HG02571 (cell line): ENCODE results near the gene STRA8.

Source experiments
- ATAC-seq: cut with Tn5 transposase; IDR thresholded peaks from one replicate; pipeline ENCODE4 v1.9.1; 2021; ENCODE audit warnings: mild to moderate bottlenecking, moderate library complexity; ENCODE audit not compliant: unreplicated experiment

STRA8 gene

GRCh38 chr7:135233570-135233969, at the start of gene STRA8:
Gene STRA8, plus strand, starts transcription at chr7:135233838. Its CDS starts 6,687 bp downstream, at chr7:135240525.
- no peak for ATAC-seq

- no peak for ATAC-seq
Measured at GRCh38 chr7:135184254-135184841, 49.3 kb upstream of the STRA8 start.

GRCh38 chr7:135185471-135186260, 48.0 kb upstream of the STRA8 start:
- no peak for ATAC-seq

GRCh38 chr7:135186261-135186540, 47.4 kb upstream of the STRA8 start:
- ATAC-seq: no peak

- ATAC-seq: peak; percentile 53
Measured at GRCh38 chr7:135186841-135187253, 46.8 kb upstream of the STRA8 start.

GRCh38 chr7:135188298-135188984, 45.2 kb upstream of the STRA8 start:
- peak; percentile 41 for ATAC-seq

GRCh38 chr7:135189221-135189662, 44.4 kb upstream of the STRA8 start:
- ATAC-seq: no peak

GRCh38 chr7:135189961-135190360, 43.7 kb upstream of the STRA8 start:
- no peak for ATAC-seq

- ATAC-seq: no peak
Measured at GRCh38 chr7:135190703-135191102, 42.9 kb upstream of the STRA8 start.

GRCh38 chr7:135192914-135193536, 40.6 kb upstream of the STRA8 start:
- ATAC-seq: no peak

- no peak for ATAC-seq
Measured at GRCh38 chr7:135193615-135194081, 40.0 kb upstream of the STRA8 start.

- no peak for ATAC-seq
Measured at GRCh38 chr7:135194494-135195095, 39.0 kb upstream of the STRA8 start.

GRCh38 chr7:135195156-135195555, 38.5 kb upstream of the STRA8 start:
- ATAC-seq: no peak

- no peak for ATAC-seq
Measured at GRCh38 chr7:135195968-135196629, 37.5 kb upstream of the STRA8 start.

- no peak for ATAC-seq
Measured at GRCh38 chr7:135197343-135197742, 36.3 kb upstream of the STRA8 start.

- no peak for ATAC-seq
Measured at GRCh38 chr7:135197906-135198655, 35.6 kb upstream of the STRA8 start.

- ATAC-seq: no peak
Measured at GRCh38 chr7:135199439-135199838, 34.2 kb upstream of the STRA8 start.

GRCh38 chr7:135200821-135201331, 32.8 kb upstream of the STRA8 start:
- ATAC-seq: no peak

GRCh38 chr7:135201350-135201749, 32.3 kb upstream of the STRA8 start:
- no peak for ATAC-seq

GRCh38 chr7:135204341-135204749, 29.3 kb upstream of the STRA8 start:
- no peak for ATAC-seq
